DMS114 treated with DMSO at 0.1 percent for 48 hours (cell line): ENCODE results near the gene EIF3J.
"Not testable (repeated sequence)": the region's sequence is repeated elsewhere in the genome, so short reads cannot be mapped to it uniquely, and the experiment has no call there.

Experiments used
- DNase-seq: peaks from one replicate; lab custom pipeline; 2025; ENCODE audit not compliant: unreplicated experiment; lab: John Stamatoyannopoulos, UW

The EIF3J gene, protein sequence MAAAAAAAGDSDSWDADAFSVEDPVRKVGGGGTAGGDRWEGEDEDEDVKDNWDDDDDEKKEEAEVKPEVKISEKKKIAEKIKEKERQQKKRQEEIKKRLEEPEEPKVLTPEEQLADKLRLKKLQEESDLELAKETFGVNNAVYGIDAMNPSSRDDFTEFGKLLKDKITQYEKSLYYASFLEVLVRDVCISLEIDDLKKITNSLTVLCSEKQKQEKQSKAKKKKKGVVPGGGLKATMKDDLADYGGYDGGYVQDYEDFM

DNA sequence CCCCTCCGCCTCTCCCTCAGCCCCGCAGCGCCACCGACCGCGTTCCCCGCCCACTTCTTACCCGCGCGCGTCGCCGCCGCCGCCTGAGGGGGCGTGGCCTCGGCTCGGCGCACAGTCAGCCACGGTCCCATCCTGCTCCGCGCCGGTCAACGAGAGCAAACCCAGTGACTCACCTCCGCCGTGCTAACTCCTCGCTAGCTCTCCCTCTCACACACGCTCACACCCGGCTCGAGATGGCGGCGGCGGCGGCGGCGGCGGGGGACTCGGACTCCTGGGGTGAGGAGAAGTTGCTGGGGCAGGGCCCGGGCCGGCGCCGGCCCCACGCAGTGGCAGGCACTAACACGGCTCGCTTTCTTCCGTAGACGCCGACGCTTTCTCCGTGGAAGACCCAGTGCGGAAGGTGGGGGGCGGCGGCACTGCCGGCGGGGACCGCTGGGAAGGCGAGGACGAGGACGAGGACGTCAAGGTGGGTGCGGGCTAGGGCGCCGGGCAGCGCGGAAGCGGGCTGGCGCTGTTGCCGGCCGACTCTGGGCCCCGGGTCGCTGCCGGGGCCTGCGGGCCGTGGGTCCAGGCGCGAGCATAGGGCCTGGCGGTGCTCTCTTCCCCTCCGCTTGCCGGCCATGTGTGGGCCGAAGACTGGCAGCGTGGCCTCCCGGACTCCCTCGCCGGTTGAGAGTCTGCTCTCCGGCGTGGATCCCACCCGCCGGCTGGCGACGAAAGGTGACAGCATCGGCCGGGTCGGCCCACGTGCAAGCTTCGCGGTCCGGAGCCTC is at the start of gene EIF3J:
TSS of gene EIF3J (plus strand) at position 186 of the 773 bp plus-strand sequence. CDS start at position 234, 48 bp downstream.
- peak; percentile 86 for DNase-seq

DNA sequence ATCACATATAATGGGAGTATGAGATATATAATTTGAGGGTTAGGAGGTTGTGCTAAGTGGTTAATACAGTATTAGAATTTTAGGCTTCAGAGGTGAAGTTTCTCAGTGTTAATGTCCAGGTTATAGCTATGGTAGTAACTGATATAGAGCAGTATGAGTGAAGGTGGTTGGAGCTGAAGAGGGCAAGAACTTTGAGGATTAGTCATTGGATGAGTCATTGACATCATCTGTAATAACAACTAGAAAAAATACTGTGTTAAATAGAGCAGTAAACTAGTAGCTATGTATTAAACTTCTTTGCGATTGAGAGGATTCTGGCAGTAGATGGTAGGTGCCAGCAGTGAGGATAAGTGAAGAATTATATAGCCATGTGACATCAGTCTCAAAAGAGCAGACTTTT is 47.5 kb upstream of the EIF3J start:
- no peak for DNase-seq

DNA sequence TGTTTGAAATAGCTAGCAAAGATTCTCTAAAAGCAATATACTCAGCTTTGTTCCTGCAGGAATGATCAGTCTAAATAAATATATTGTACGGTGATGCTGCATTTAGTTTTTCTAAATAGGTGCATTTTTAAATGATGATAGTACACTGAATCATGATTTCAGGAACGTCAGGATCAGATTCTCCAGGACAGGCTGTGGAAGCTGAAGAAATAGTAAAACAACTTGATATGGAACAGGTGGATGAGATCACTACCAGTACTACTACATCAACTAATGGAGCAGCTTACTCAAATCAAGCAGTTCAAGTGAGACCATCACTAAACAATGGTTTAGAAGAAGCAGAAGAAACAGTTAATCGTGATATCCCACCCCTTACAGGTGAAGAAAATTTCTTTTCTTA is 46.3 kb upstream of the EIF3J start:
- DNase-seq = no peak

DNA sequence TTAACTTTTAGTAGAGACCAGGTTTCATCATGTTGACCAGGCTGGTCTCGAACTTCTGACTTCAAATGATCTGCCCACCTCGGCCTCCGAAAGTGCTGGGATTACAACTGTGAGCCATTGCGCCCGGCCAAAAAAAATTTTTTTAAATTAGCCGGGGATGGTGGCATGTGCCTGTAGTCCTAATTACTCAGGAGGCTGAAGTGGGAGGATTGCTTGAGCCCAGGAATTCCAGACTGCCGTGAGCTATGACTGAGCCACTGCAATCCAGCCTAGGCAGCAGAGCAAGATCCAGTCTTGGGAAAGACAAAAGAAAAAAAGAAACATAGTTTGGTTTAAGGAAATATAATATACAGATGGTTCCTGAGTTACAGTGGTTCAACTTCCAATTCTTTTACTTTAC is 44.9 kb upstream of the EIF3J start:
- DNase-seq = no peak

DNA sequence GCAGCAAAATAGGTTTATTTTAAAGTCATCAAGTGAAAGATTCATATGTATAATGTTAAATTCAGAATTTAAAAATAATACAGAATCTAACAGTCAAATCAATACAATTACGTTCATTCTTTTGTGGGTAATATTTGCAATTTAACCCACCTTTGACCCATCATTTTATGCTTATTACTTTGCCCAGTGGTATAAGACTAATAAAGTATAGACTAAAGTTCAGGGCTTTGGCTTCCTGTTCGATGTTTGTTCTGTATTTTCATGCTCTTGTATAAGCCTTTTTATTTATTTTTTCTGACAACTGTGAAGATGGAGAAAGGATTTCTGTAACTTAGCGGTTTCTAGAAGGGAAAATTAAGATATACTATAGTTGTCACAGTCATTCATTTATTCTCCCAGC is 44.3 kb upstream of the EIF3J start:
- DNase-seq = no peak

DNA sequence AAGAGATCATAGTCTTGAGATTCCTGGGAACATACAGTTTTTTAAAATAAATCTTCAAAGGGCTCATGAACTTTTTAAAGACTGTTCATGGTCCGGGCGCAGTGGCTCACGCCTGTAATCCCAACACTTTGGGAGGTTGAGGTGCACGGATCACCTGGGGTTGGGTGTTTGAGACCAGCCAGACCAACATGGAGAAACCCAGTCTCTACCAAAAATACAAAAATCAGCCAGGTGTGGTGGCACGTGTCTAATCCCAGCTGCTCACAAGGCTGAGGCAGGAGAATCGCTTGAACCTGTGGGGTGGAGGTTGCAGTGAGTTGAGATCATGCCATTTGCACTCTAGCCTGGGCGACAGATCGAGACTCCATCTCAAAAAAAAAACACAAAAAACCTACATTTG is 41.4 kb upstream of the EIF3J start:
- DNase-seq = no peak

DNA sequence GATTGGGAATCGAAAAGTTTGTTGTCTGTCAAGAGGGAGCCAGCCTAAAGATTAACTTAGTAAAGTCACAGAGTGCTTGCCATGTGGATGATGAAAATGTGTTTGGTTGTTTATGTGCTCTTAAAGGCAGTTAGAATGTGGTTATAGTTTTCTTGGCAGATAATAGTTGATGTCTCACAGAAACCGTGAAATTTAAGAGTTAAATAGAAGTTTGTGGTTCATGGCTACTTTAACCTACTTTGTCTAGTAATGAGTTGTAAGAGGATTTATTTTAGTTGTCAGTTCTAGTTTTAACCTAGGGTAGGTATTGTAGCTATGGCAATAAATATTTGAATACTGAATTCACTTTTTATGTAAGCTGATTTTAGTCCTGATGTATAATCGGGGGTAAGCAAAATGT is 36.4 kb upstream of the EIF3J start:
- no peak for DNase-seq

DNA sequence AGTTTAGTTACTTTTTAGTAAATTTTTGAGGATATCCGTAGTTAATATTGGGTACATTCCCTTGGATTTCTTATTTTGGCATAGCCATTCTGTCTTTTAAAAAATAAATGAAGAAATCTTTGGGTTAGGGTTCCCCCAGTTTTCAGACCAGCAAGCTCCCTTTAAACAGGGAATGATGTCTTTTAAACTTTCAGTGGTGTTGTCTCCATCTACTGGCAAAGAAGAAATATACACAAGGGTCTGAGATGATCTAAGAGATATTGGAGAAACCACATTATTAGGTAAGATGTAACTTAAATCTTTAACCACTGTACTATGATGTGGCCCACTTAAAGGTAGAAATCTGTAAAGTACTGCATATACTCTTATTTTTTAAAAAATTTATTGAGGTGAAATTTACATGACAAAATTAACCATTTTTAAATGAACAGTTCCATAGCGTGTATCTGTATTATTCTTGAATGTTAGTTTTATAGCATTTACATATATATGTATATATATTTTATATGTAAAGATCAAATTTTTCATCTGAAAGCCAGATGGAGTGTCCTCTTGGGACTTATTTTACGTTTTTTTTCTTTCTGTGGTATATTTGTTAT is 35.1 kb upstream of the EIF3J start:
- peak; percentile 49 for DNase-seq

DNA sequence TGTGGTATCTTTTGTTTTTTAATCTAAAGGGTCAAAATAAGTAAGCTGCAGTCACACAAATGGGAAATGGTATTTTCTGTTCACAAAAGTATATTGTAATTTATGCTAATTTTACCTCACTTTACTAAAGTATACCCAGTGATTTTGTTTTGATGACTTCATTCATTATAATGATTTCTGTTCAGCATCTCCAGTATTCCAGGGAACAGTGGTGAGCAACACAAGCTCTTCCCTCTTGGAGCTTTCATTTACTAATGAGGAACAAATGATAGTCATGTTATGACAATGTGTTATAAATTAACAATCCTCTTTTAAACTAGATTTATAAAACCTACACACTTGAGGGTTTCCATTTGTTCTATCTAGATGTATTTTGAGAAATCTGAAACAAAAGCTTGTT is 20.5 kb upstream of the EIF3J start:
- no peak for DNase-seq

DNA sequence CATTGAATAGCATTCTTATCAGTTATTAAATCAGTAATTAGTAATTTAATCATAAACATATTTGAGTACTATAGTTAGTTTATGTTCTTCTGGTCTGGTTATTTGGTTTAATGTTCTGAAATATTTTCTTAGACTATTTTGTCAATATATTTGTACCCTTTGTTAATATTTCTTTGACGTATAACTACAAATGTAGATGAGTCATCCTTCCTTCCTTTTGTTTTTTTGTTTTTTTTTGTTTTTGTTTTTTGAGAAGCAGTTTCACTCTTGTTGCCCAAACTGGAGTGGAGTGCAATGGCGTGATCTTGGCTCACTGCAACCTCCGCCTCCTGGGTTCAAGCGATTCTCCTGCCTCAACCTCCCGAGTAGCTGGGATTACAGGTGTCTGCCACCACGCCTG is 17.4 kb upstream of the EIF3J start:
- no peak for DNase-seq

DNA sequence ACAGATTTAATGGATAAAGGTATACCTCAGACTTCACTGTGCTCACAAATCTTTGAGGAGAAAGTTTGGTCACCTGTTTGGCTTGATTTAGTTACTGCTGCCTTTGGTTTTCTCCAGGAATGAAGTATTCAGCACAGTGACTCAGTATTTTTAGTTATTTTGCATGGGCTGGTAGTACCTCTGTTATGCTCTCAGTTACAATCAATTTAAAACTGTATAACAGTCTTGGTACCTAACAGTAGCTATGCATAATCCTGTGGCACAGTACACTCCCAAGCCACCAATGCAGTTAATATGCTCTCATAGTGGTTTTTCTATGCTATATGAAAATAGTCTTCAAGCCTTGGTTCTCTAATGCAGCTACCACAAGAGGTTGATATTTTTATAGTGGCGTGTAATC is 11.9 kb upstream of the EIF3J start:
- no peak for DNase-seq

DNA sequence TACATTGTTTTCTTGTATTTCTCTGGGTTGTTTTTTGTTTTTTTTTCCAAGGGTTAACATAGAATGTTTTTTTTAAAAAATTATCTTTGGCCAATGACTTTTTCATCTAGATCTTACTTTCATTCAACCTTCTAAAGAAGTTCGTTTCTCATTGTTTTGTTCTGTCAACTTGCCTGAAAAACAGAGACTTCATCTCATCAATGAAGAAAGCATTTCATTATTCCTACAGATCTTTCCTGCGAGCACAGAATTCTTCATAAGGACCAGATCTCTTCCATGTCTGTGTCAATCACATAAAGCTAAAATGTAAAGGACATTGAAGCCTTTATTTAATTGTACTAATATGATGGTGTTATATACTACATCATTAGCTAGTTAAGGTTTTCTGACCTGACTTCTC is 9.7 kb upstream of the EIF3J start:
- no peak for DNase-seq

DNA sequence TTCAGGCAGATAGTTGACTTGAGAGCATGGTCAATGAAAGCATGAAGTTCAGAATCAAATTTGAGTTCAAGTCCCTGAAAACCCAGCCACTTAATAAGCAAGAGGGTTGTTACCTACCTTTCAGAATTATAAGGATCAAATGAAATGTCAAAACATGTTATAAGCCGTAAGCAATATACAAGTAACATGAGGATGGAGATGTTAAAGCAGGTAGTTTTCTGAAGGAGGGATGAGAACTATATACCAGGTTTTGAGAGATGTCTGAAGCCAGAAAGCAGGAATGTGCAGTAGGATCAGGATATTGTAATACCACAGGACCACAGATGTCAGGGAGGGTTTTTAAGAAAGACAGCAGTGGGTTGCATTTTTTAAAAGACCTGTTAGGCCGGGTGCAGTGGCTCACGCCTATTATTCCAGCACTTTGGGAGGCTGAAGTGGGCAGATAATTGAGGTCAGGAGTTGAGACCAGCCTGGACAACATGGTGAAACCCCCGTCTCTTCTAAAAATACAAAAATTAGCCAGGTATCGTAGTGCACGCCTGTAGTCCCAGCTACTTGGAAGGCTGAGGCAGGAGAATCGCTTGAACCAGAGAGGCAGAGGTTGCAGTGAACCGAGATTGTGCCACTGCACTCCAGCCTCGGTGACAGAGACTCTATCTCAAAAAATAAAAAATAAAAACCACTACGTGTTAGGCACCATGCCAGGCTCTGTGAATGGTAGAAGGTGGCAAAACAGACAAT is 6.9 kb upstream of the EIF3J start:
- no peak for DNase-seq

DNA sequence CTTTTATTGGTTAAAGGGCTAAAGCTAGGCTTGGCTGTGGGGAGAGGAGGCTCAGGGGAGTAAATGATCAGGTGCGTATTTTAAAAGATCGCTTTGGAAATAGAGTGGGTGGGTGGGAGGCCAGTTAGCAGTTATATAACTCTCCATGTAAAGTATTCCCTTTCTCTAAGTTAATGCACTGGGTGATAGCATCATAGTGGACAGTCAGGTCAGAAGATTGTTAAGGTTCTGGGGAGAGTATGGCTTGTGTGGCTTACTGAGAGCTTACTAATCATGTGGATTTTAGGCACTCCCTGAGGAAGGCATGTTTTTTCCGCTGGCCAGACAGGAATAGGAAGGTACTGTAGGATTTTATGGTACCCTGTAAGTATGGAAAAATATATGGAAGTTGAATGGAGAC is 6.3 kb upstream of the EIF3J start:
- no peak for DNase-seq

DNA sequence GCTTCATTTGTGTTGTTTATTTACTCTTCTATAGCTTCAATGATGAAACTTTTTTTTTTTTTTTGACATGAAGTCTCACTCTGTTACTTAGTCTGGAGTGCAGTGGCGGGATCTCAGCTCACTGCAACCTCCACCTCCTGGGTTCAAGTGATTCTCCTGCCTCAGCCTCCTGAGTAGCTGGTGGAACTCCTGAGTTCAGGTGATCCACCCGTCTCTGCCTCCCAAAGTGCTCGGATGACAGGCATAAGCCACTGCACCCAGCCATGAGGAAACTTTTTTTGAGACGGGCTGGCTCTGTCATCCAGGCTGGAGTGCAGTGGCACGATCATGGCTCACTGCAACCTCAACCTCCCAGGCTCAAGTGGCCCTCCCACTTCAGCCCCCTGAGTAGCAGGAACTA is 4.7 kb upstream of the EIF3J start:
- DNase-seq = not testable (repeated sequence)

DNA sequence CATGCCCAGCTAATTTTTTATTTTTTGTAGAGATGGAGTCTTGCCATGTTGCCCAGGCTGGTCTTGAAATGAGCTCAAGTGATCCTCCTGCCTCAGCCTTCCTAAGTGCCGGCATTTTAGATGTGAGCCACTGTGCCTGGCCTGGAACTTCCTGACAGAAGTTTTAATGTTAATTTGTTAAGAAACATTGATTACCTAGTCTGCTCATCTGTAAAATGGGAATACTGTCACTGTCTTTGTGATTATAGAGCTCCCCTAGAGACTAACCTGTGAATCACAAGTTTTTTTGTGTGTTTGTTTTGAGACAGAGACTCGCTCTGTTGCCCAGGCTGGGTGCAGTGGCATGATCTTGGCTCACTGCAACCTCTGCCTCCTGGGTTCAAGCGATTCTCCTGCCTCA is 4.3 kb upstream of the EIF3J start:
- DNase-seq = no peak

DNA sequence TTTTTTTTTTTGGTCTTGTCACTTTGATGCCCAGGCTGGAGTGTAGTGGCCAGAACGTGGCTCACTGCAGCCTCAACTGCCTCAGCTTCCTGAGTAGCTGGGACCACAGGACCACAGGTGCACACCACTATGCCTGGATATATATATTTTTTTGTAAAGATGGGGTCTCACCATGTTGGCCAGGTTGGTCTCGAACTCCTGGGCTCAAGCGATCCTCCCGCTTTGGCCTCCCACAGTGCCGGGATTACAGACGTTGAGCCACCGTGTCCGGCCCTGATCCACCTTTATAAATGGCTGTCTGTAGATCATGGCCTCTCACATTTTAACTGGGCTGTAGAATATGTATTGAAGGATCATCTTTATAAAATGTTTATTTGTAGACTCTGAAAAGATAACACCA is 1.9 kb upstream of the EIF3J start:
- DNase-seq = no peak

DNA sequence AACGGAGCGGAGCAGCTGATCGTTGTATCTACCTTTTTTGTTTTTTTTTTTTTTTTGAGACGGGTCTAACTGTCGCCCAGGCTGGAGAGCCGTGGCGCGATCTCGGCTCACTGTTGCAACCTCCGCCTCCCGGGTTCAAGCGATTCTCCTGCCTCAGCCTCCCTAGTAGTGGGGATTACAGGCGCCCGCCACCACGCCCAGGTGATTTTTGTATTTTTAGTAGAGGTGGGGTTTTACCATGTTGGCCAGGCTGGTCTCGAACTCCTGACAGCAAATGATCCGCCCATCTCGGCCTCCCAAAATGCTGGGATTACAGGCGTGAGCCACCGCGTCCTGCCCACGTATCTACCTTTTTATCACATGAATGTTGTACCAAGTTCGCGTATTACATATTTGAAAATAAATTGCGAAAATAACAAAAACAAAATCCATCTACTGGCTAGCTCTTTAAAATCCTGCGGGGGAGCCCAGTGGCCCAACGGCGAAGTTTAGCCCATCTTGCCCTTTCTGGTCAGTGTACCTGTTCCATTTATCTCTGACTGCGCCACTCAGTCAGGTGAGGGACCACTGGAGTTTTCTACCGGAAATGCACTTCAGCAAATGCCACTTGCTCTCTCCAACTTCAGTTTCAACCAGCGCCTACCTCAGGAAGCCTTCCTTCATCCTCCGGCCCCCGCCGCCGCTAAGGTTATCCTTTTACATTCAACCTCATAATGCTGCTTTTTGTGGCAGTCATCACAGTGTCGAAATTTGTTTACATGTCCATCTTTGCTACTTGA is 1.2 kb upstream of the EIF3J start:
- DNase-seq = no peak

DNA sequence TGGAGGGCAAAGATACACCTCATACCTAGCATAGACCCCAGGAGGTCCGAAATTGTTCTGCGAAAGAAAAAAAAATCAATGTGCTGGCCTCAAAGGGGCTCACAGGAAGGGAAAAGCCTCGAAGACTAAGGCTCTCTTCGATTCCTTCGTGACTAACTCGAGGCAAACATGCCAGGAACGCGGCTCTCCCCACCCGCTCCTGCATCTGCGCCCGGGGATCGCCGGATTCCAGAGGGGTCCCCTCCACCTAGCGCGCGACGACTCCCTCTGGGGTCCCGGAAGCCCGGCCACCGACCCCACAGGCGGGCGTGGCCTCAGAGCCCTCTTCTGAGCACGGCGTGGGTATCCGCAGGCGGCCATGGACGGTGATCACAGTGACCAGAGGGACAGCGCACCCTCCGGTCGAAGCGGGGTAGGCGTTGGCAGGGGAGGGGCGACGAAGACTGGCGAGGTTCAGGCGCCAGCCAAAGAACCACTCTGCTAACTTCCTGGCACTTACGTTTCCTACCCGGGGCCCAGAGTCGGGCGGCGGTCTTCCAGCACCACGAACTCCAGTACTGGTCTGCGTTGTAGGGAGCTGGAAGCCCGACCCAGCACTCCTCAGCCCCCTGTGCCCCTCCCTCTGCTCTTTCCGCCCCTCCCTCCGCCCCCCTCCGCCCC is 515 bp upstream of the EIF3J start:
- peak; percentile 86 for DNase-seq

DNA sequence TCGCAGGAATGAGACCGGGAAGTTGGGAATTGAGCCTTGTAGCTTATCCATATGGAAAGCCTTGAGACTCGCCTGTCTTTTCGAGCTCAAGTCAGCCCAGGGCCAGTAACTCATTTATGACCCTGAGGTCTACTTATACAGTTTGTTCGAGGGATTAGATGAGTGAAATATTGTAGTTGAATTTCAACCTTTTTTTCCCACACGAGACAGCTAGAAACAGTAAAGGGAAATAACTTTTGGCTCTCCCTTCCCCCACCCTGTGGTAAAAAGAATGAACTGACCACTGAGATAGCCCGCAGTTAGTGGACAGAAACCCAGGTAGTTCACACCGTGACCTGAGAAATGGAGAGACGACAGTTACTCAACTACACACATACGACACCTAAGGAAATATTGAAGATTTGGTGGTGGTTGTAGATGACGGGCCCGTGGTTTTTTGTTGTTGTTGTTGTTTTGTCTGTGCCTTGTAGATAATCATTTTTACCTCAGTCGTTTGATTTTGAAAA is 841 bp downstream of the EIF3J start:
- peak; percentile 35 for DNase-seq
